SK-N-SH treated with all-trans-retinoic acid at 6 μM for 48 hours (cell line): ENCODE data around the gene OR2L13.

Experiments
- ATAC-seq: fragments of 200-7000 bp; cut with Tn5 transposase; 3 replicates; pipeline ENCODE4 v1.9.1; 2020; ENCODE audit warnings: mild to moderate bottlenecking, moderate library complexity
- ARNTL ChIP-seq: fragments of 450-650 bp; formaldehyde crosslinking; IDR thresholded peaks from 2 replicates; pipeline ENCODE4 v1.5.0; 2020; ENCODE audit warnings: low read depth, mild to moderate bottlenecking, moderate library complexity, borderline replicate concordance
- BACH2 ChIP-seq: fragments of 250-450 bp; sonication (Bioruptor Pico); IDR thresholded peaks from 2 replicates; pipeline ENCODE4 v1.9.0; 2021; ENCODE audit warnings: mild to moderate bottlenecking, borderline replicate concordance
- CSDC2 ChIP-seq: fragments of 250-450 bp; sonication (Bioruptor Pico); IDR thresholded peaks from 2 replicates; pipeline ENCODE4 v1.5.0; 2020; ENCODE audit warnings: mild to moderate bottlenecking, moderate library complexity
- CSRNP3 ChIP-seq: fragments of 250-450 bp; sonication (Bioruptor Pico); IDR thresholded peaks from 2 replicates; pipeline ENCODE4 v1.5.1; 2021; ENCODE audit warnings: mild to moderate bottlenecking, moderate library complexity
- ESRRG ChIP-seq: fragments of 250-450 bp; sonication (Bioruptor Pico); IDR thresholded peaks from 2 replicates; pipeline ENCODE4 v1.6.1; 2021; ENCODE audit warnings: mild to moderate bottlenecking
- GLIS3 ChIP-seq: fragments of 250-450 bp; sonication (Bioruptor Pico); IDR thresholded peaks from 2 replicates; pipeline ENCODE4 v1.5.0; 2020; ENCODE audit warnings: mild to moderate bottlenecking, moderate library complexity
- OSR1 ChIP-seq: fragments of 250-450 bp; sonication (Bioruptor Pico); IDR thresholded peaks from 2 replicates; pipeline ENCODE4 v1.8.0; 2022; ENCODE audit warnings: moderate library complexity, mild to moderate bottlenecking, inconsistent platforms
- PPARA ChIP-seq: fragments of 250-450 bp; sonication (Bioruptor Pico); IDR thresholded peaks from 2 replicates; pipeline ENCODE4 v1.5.0; 2020; ENCODE audit warnings: mild to moderate bottlenecking, borderline replicate concordance
- RARB ChIP-seq: fragments of 250-450 bp; sonication (Bioruptor Pico); IDR thresholded peaks from 2 replicates; pipeline ENCODE4 v1.8.0; 2021; ENCODE audit warnings: mild to moderate bottlenecking, moderate library complexity
- SNAI2 ChIP-seq: fragments of 250-450 bp; sonication (Bioruptor Pico); IDR thresholded peaks from 2 replicates; pipeline ENCODE4 v1.5.0; 2020; ENCODE audit warnings: mild to moderate bottlenecking, moderate library complexity
- TCF4 ChIP-seq: fragments of 250-450 bp; sonication (Bioruptor Pico); IDR thresholded peaks from 2 replicates; pipeline ENCODE4 v1.8.0; 2021; ENCODE audit warnings: mild to moderate bottlenecking, moderate library complexity, borderline replicate concordance
- TOX ChIP-seq: fragments of 250-450 bp; sonication (Bioruptor Pico); IDR thresholded peaks from 2 replicates; pipeline ENCODE4 v1.8.0; 2021; ENCODE audit warnings: mild to moderate bottlenecking, moderate library complexity, borderline replicate concordance
- ZC3H10 ChIP-seq: fragments of 250-450 bp; sonication (Bioruptor Pico); IDR thresholded peaks from 2 replicates; pipeline ENCODE4 v1.5.1; 2021; ENCODE audit warnings: mild to moderate bottlenecking, moderate library complexity
- ZFP3 ChIP-seq: fragments of 250-450 bp; sonication (Bioruptor Pico); IDR thresholded peaks from 2 replicates; pipeline ENCODE4 v1.5.0; 2020; ENCODE audit warnings: mild to moderate bottlenecking, moderate library complexity
- ZFP30 ChIP-seq: fragments of 450-650 bp; formaldehyde crosslinking; IDR thresholded peaks from 2 replicates; pipeline ENCODE4 v1.5.0; 2022; ENCODE audit warnings: mild to moderate bottlenecking, moderate library complexity
- ZNF565 ChIP-seq: fragments of 450-650 bp; formaldehyde crosslinking; conservative IDR thresholded peaks from 2 replicates; pipeline ENCODE4 v1.5.0; 2020; ENCODE audit warnings: low read depth, mild to moderate bottlenecking, moderate library complexity
- ZNF70 ChIP-seq: fragments of 450-650 bp; formaldehyde crosslinking; IDR thresholded peaks from 2 replicates; pipeline ENCODE4 v1.5.0; 2020; ENCODE audit warnings: mild to moderate bottlenecking, moderate library complexity
- ZNF8 ChIP-seq: fragments of 450-650 bp; formaldehyde crosslinking; IDR thresholded peaks from 2 replicates; pipeline ENCODE4 v1.5.0; 2020; ENCODE audit warnings: mild to moderate bottlenecking, moderate library complexity
- TF ChIP-seq, protein P1 (sequence below): fragments of 250-450 bp; sonication (Bioruptor Pico); IDR thresholded peaks from 2 replicates; pipeline ENCODE4 v1.8.0; 2021; ENCODE audit warnings: low read depth, mild to moderate bottlenecking, moderate library complexity, borderline replicate concordance
- TF ChIP-seq, protein P2 (sequence below): fragments of 250-450 bp; sonication (Bioruptor Pico); IDR thresholded peaks from 2 replicates; pipeline ENCODE4 v1.5.0; 2020; ENCODE audit warnings: mild to moderate bottlenecking, moderate library complexity
- TF ChIP-seq, protein P3 (sequence below): fragments of 250-450 bp; sonication (Bioruptor Pico); IDR thresholded peaks from 2 replicates; pipeline ENCODE4 v1.8.0; 2020; ENCODE audit warnings: mild to moderate bottlenecking, moderate library complexity, borderline replicate concordance

Gene OR2L13

GRCh38 chr1:248055261-248055660 lies 39.7 kb upstream of the OR2L13 start:
- ATAC-seq, result no peak
- TF ChIP-seq OSR1 (CRISPR knock-in tag) (no peak), CSRNP3 (CRISPR knock-in tag) (no peak), ZFP3 (no peak), ZC3H10 (CRISPR knock-in tag) (no peak), GLIS3 (no peak), ZNF8 (no peak), BACH2 (CRISPR knock-in tag) (no peak), ZNF565 (CRISPR knock-in tag) (no peak), PPARA (no peak), TCF4 (CRISPR knock-in tag) (no peak)
- TF ChIP-seq, protein P1, sequence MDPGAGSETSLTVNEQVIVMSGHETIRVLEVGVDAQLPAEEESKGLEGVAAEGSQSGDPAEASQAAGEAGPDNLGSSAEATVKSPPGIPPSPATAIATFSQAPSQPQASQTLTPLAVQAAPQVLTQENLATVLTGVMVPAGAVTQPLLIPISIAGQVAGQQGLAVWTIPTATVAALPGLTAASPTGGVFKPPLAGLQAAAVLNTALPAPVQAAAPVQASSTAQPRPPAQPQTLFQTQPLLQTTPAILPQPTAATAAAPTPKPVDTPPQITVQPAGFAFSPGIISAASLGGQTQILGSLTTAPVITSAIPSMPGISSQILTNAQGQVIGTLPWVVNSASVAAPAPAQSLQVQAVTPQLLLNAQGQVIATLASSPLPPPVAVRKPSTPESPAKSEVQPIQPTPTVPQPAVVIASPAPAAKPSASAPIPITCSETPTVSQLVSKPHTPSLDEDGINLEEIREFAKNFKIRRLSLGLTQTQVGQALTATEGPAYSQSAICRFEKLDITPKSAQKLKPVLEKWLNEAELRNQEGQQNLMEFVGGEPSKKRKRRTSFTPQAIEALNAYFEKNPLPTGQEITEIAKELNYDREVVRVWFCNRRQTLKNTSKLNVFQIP (CRISPR knock-in tag), result no peak
- TF ChIP-seq, all 23 proteins: peak for 0

GRCh38 chr1:248065071-248065470 lies 29.9 kb upstream of the OR2L13 start:
- TF ChIP-seq TCF4 (CRISPR knock-in tag) (no peak), ZNF70 (CRISPR knock-in tag) (no peak), ZNF565 (CRISPR knock-in tag) (no peak), ZC3H10 (CRISPR knock-in tag) (no peak), ESRRG (CRISPR knock-in tag) (no peak), GLIS3 (no peak), OSR1 (CRISPR knock-in tag) (no peak), RARB (CRISPR knock-in tag) (no peak), ARNTL (CRISPR knock-in tag) (no peak), SNAI2 (CRISPR knock-in tag) (no peak), ZFP3 (no peak), PPARA (no peak), TOX (no peak)
- TF ChIP-seq, protein P1 (CRISPR knock-in tag), result no peak
- TF ChIP-seq, protein P2, sequence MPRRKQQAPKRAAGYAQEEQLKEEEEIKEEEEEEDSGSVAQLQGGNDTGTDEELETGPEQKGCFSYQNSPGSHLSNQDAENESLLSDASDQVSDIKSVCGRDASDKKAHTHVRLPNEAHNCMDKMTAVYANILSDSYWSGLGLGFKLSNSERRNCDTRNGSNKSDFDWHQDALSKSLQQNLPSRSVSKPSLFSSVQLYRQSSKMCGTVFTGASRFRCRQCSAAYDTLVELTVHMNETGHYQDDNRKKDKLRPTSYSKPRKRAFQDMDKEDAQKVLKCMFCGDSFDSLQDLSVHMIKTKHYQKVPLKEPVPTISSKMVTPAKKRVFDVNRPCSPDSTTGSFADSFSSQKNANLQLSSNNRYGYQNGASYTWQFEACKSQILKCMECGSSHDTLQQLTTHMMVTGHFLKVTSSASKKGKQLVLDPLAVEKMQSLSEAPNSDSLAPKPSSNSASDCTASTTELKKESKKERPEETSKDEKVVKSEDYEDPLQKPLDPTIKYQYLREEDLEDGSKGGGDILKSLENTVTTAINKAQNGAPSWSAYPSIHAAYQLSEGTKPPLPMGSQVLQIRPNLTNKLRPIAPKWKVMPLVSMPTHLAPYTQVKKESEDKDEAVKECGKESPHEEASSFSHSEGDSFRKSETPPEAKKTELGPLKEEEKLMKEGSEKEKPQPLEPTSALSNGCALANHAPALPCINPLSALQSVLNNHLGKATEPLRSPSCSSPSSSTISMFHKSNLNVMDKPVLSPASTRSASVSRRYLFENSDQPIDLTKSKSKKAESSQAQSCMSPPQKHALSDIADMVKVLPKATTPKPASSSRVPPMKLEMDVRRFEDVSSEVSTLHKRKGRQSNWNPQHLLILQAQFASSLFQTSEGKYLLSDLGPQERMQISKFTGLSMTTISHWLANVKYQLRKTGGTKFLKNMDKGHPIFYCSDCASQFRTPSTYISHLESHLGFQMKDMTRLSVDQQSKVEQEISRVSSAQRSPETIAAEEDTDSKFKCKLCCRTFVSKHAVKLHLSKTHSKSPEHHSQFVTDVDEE (CRISPR knock-in tag), result no peak
- TF ChIP-seq, protein P3, sequence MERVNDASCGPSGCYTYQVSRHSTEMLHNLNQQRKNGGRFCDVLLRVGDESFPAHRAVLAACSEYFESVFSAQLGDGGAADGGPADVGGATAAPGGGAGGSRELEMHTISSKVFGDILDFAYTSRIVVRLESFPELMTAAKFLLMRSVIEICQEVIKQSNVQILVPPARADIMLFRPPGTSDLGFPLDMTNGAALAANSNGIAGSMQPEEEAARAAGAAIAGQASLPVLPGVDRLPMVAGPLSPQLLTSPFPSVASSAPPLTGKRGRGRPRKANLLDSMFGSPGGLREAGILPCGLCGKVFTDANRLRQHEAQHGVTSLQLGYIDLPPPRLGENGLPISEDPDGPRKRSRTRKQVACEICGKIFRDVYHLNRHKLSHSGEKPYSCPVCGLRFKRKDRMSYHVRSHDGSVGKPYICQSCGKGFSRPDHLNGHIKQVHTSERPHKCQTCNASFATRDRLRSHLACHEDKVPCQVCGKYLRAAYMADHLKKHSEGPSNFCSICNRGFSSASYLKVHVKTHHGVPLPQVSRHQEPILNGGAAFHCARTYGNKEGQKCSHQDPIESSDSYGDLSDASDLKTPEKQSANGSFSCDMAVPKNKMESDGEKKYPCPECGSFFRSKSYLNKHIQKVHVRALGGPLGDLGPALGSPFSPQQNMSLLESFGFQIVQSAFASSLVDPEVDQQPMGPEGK (CRISPR knock-in tag), result no peak
- ATAC-seq, result no peak

DNA sequence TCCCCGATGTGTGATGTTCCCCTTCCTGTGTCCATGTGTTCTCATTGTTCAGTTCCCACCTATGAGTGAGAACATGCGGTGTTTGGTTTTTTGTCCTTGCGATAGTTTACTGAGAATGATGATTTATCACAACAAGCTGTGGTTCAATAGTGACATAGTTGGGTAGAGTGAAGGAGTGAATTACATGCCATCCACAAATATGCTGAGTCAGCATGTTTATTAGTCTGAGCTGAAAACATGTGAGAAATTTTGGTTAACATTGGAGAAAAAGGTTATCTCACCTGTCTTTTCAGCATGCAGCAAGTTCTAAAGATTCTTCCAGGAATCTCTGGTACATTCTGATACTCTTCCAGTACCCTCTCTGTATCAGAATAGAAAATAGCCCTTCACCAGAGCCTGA lies 29.4 kb upstream of the OR2L13 start:
- no peak for ATAC-seq
- TF ChIP-seq SNAI2 (CRISPR knock-in tag), result no peak
- no peak for TF ChIP-seq RARB (CRISPR knock-in tag)
- TF ChIP-seq ZFP30, result no peak
- no peak for TF ChIP-seq ESRRG (CRISPR knock-in tag)
- TF ChIP-seq, protein P3 (CRISPR knock-in tag), result no peak
- TF ChIP-seq, protein P1 (CRISPR knock-in tag), result no peak
- no peak for TF ChIP-seq CSRNP3 (CRISPR knock-in tag)
- TF ChIP-seq ZFP3, result no peak
- no peak for TF ChIP-seq ZNF565 (CRISPR knock-in tag)
- TF ChIP-seq PPARA, result no peak
- TF ChIP-seq ZC3H10 (CRISPR knock-in tag), result no peak
- no peak for TF ChIP-seq GLIS3
- no peak for TF ChIP-seq CSDC2
- no peak for TF ChIP-seq TOX
